GM12891 (cell line): ENCODE measurements around the gene PMPCB.

ENCODE experiments used
- POLR2A ChIP-seq: IDR thresholded peaks from 2 replicates; pipeline ENCODE4 v1.6.1; 2011; ENCODE audit warnings: low read depth, low read length, control low read depth
- POLR2AphosphoS5 ChIP-seq: IDR thresholded peaks from 2 replicates; pipeline ENCODE4 v1.6.1; 2011; ENCODE audit warnings: low read depth, low read length, control low read depth
- POU2F2 ChIP-seq: IDR thresholded peaks from 2 replicates; pipeline ENCODE4 v1.6.1; 2011; ENCODE audit warnings: low read depth, mild to moderate bottlenecking, control low read depth, low read length, moderate library complexity
- SPI1 ChIP-seq: IDR thresholded peaks from 2 replicates; pipeline ENCODE4 v1.6.1; 2011; ENCODE audit warnings: low read depth, low read length, control low read depth
- TAF1 ChIP-seq: IDR thresholded peaks from 2 replicates; pipeline ENCODE4 v1.6.1; 2011; ENCODE audit warnings: low read depth, low read length, control low read depth

GRCh38 chr7:103301441-103301840, 4.2 kb downstream of the PMPCB start:
- TF ChIP-seq POLR2A (no peak), TAF1 (no peak), POLR2AphosphoS5 (no peak), SPI1 (no peak), POU2F2 (no peak)
